CD8-positive, alpha-beta memory T cell (primary cell): ENCODE results near the gene PARD3. TPM values are rescaled to one million over a fixed set of nuclear protein-coding genes. Genes with fewer than 3 reads are reported as not detected.

Experiments used
- CTCF ChIA-PET: fragments of 350-600 bp; sonication (Branson Sonifier 250); formaldehyde crosslinking; loops from one replicate; lab custom pipeline; 2021; ENCODE audit warnings: antibody characterized with exemption; lab: Charles Lee
- POLR2A ChIA-PET: fragments of 350-600 bp; sonication (Branson Sonifier 250); formaldehyde crosslinking; loops from one replicate; lab custom pipeline; 2021; ENCODE audit warnings: antibody characterized with exemption; lab: Charles Lee
- DNase-seq, 5 donors: peaks; one replicate each; pipeline versions ENCODE4 v3.0.0 to v3.0.0-alpha.2; 2020 to 2022; ENCODE audit warnings: mixed read lengths in 1 of 5
- H3K27ac ChIP-seq: one replicate; pipeline ENCODE4 v1.7.0; 2013; ENCODE audit warnings: low read depth, mild to moderate bottlenecking, low read length, moderate library complexity
- H3K27me3 ChIP-seq: 2 replicates; pipeline ENCODE4 v1.7.0; 2013; ENCODE audit warnings: low read length, mild to moderate bottlenecking; ENCODE audit not compliant: insufficient read depth, poor library complexity, severe bottlenecking
- H3K36me3 ChIP-seq: 2 replicates; pipeline ENCODE4 v1.7.0; 2013; ENCODE audit warnings: mild to moderate bottlenecking, low read length, moderate library complexity; ENCODE audit not compliant: insufficient read depth
- H3K4me1 ChIP-seq: 2 replicates; pipeline ENCODE4 v1.7.0; 2013; ENCODE audit warnings: mild to moderate bottlenecking, low read length, moderate library complexity; ENCODE audit not compliant: insufficient read depth
- H3K4me3 ChIP-seq: 2 replicates; pipeline ENCODE4 v1.7.0; 2013; ENCODE audit warnings: mild to moderate bottlenecking, low read length
- H3K9me3 ChIP-seq: 2 replicates; pipeline ENCODE4 v1.7.0; 2013; ENCODE audit warnings: mild to moderate bottlenecking, low read length
- H3K27ac Mint-ChIP-seq, 8 donors: one replicate each; pipeline ENCODE4 v1.8.0; 2020 to 2021; ENCODE audit warnings: mixed read lengths in 8 of 8, mild to moderate bottlenecking in 6 of 8, inconsistent platforms in 3 of 8, moderate library complexity in 3 of 8
- H3K27me3 Mint-ChIP-seq, 2 donors: one replicate each; pipeline ENCODE4 v1.8.0; 2020 to 2021; ENCODE audit warnings: mixed read lengths in 2 of 2, mild to moderate bottlenecking in 1 of 2, moderate library complexity in 1 of 2
- H3K36me3 Mint-ChIP-seq, 3 donors: one replicate each; pipeline ENCODE4 v1.8.0; 2020 to 2021; ENCODE audit warnings: mixed read lengths in 3 of 3, inconsistent platforms in 1 of 3, mild to moderate bottlenecking in 1 of 3
- H3K4me1 Mint-ChIP-seq, 3 donors: one replicate each; pipeline ENCODE4 v1.8.0; 2020 to 2021; ENCODE audit warnings: mixed read lengths in 3 of 3, inconsistent platforms in 1 of 3, mild to moderate bottlenecking in 1 of 3
- H3K4me3 Mint-ChIP-seq, 7 donors: one replicate each; pipeline ENCODE4 v1.8.0; 2020 to 2021; ENCODE audit warnings: mixed read lengths in 7 of 7, mild to moderate bottlenecking in 6 of 7, moderate library complexity in 4 of 7, inconsistent platforms in 2 of 7
- H3K9me3 Mint-ChIP-seq, 5 donors: one replicate each; pipeline ENCODE4 v1.8.0; 2020 to 2022; ENCODE audit warnings: mixed read lengths in 5 of 5, mild to moderate bottlenecking in 3 of 5, moderate library complexity in 2 of 5, inconsistent platforms in 1 of 5
- polyA plus RNA-seq: library from polyadenylated mRNA; unstranded; fragments of 300-500 nt; fragmentation: Illumina TruSeq; gene quantifications from one replicate; pipeline ENCODE4 v1.2.3, GENCODE V29; 2021
- total RNA-seq, 2 experiments: library from RNA; stranded (reverse); gene quantifications; one replicate each; pipeline ENCODE4 v1.2.3, GENCODE V29; 2021

The PARD3 gene
- total and polyA plus RNA-seq, 3 experiments from 2014 or later = 0.27 to 0.46 TPM; not detected in 1

- H3K4me3 Mint-ChIP-seq = no peak overlapping the region
- no peak overlapping the region for H3K4me3 ChIP-seq
- peaks cover 9 to 15% (median 10%) of the 10 kb centered on the region in 3 donors for H3K4me1 Mint-ChIP-seq
- no peaks in the 10 kb centered on the region for H3K36me3 Mint-ChIP-seq
- ChIA-PET CTCF (no interaction called here), POLR2A (no interaction called here)
- no peak overlapping the region for H3K27ac Mint-ChIP-seq
- no peaks in the 10 kb centered on the region for H3K9me3 ChIP-seq
- no peak overlapping the region for H3K27ac ChIP-seq
- H3K4me1 ChIP-seq = no peaks in the 10 kb centered on the region
- H3K27me3 ChIP-seq = peaks cover 11% of the 10 kb centered on the region
- peaks cover 0 to 2% (median 0%) of the 10 kb centered on the region in 5 donors for H3K9me3 Mint-ChIP-seq
- DNase-seq = no peak
- peaks cover 28 to 44% of the 10 kb centered on the region in 2 donors for H3K27me3 Mint-ChIP-seq
- no peaks in the 10 kb centered on the region for H3K36me3 ChIP-seq
Observed at GRCh38 chr10:34817586-34817985, 2.5 kb upstream of the PARD3 start.

- Histone ChIP-seq H3K9me3 (no peaks in the 10 kb centered on the region), H3K4me1 (no peaks in the 10 kb centered on the region), H3K27me3 (peaks cover 11% of the 10 kb centered on the region), H3K4me3 (no peak overlapping the region), H3K27ac (no peak overlapping the region), H3K36me3 (no peaks in the 10 kb centered on the region)
- Mint-ChIP-seq H3K27ac (no peak overlapping the region), H3K4me1 (peaks cover 9 to 15% (median 10%) of the 10 kb centered on the region in 3 donors), H3K9me3 (peaks cover 0 to 2% (median 0%) of the 10 kb centered on the region in 5 donors), H3K4me3 (peak overlapping the region in 1 of 7 donors; percentile 5), H3K27me3 (peaks cover 28 to 49% of the 10 kb centered on the region in 2 donors), H3K36me3 (no peaks in the 10 kb centered on the region)
- ChIA-PET CTCF (no interaction called here), POLR2A (no interaction called here)
- no peak for DNase-seq
Observed at GRCh38 chr10:34817054-34817453, 2.0 kb upstream of the PARD3 start.

GRCh38 chr10:34816501-34817002 lies 1.5 kb upstream of the PARD3 start:
- no peaks in the 10 kb centered on the region for H3K4me1 ChIP-seq
- no peak for DNase-seq
- Mint-ChIP-seq H3K36me3 (no peaks in the 10 kb centered on the region), H3K4me1 (peaks cover 9 to 15% (median 10%) of the 10 kb centered on the region in 3 donors), H3K9me3 (peaks cover 0 to 2% (median 0%) of the 10 kb centered on the region in 5 donors), H3K4me3 (peak overlapping the region in 6 of 7 donors; percentile 5 to 71 (median 28)), H3K27me3 (peaks cover 30 to 54% of the 10 kb centered on the region in 2 donors), H3K27ac (no peak overlapping the region)
- no peak overlapping the region for H3K4me3 ChIP-seq
- H3K36me3 ChIP-seq = no peaks in the 10 kb centered on the region
- POLR2A ChIA-PET = no interaction called here
- CTCF ChIA-PET = no interaction called here
- no peak overlapping the region for H3K27ac ChIP-seq
- H3K27me3 ChIP-seq = peaks cover 11% of the 10 kb centered on the region
- H3K9me3 ChIP-seq = no peaks in the 10 kb centered on the region

GRCh38 chr10:34816085-34816496 lies 995 bp upstream of the PARD3 start:
- Histone ChIP-seq H3K27me3 (peaks cover 11% of the 10 kb centered on the region), H3K4me3 (no peak overlapping the region), H3K36me3 (no peaks in the 10 kb centered on the region), H3K4me1 (no peaks in the 10 kb centered on the region), H3K9me3 (no peaks in the 10 kb centered on the region), H3K27ac (no peak overlapping the region)
- Mint-ChIP-seq H3K4me3 (peak overlapping the region in 6 of 7 donors; percentile 56 to 73 (median 58)), H3K36me3 (no peaks in the 10 kb centered on the region), H3K27ac (no peak overlapping the region), H3K27me3 (peaks cover 31 to 59% of the 10 kb centered on the region in 2 donors), H3K4me1 (peaks cover 9 to 15% (median 10%) of the 10 kb centered on the region in 3 donors), H3K9me3 (peaks cover 0 to 2% (median 0%) of the 10 kb centered on the region in 5 donors)
- no peak for DNase-seq
- POLR2A ChIA-PET = no interaction called here
- CTCF ChIA-PET = no interaction called here

GRCh38 chr10:34814913-34815184 lies 247 bp downstream of the PARD3 start:
- H3K9me3 Mint-ChIP-seq = peaks cover 0 to 2% (median 0%) of the 10 kb centered on the region in 5 donors
- H3K27me3 Mint-ChIP-seq = peaks cover 32 to 65% of the 10 kb centered on the region in 2 donors
- H3K9me3 ChIP-seq = no peaks in the 10 kb centered on the region
- CTCF ChIA-PET = no interaction called here
- H3K36me3 Mint-ChIP-seq = no peaks in the 10 kb centered on the region
- no peak overlapping the region for H3K4me3 ChIP-seq
- no peak overlapping the region for H3K4me3 Mint-ChIP-seq
- no peaks in the 10 kb centered on the region for H3K36me3 ChIP-seq
- H3K27me3 ChIP-seq = peaks cover 11% of the 10 kb centered on the region
- H3K27ac ChIP-seq = no peak overlapping the region
- no peaks in the 10 kb centered on the region for H3K4me1 ChIP-seq
- no peak overlapping the region for H3K27ac Mint-ChIP-seq
- H3K4me1 Mint-ChIP-seq = peaks cover 9 to 15% (median 11%) of the 10 kb centered on the region in 3 donors
- POLR2A ChIA-PET = no interaction called here
- DNase-seq = no peak

- ChIA-PET POLR2A (no interaction called here), CTCF (no interaction called here)
- Mint-ChIP-seq H3K9me3 (peaks cover 0 to 2% (median 0%) of the 10 kb centered on the region in 5 donors), H3K27me3 (peaks cover 33 to 62% of the 10 kb centered on the region in 2 donors), H3K36me3 (no peaks in the 10 kb centered on the region), H3K27ac (no peak overlapping the region), H3K4me3 (peak overlapping the region in 4 of 7 donors; percentile 32 to 87 (median 54)), H3K4me1 (peaks cover 9 to 15% (median 12%) of the 10 kb centered on the region in 3 donors)
- H3K4me3 ChIP-seq = no peak overlapping the region
- H3K4me1 ChIP-seq = no peaks in the 10 kb centered on the region
- DNase-seq = no peak
- peak overlapping the region; percentile 38 for H3K27ac ChIP-seq
- H3K9me3 ChIP-seq = no peaks in the 10 kb centered on the region
- H3K36me3 ChIP-seq = no peaks in the 10 kb centered on the region
- peaks cover 11% of the 10 kb centered on the region for H3K27me3 ChIP-seq
Observed at GRCh38 chr10:34814223-34814912, 728 bp downstream of the PARD3 start.

GRCh38 chr10:34813626-34814222 lies 1.4 kb downstream of the PARD3 start:
- ChIA-PET CTCF (no interaction called here), POLR2A (no interaction called here)
- Histone ChIP-seq H3K9me3 (no peaks in the 10 kb centered on the region), H3K27ac (no peak overlapping the region), H3K4me1 (no peaks in the 10 kb centered on the region), H3K36me3 (no peaks in the 10 kb centered on the region), H3K4me3 (no peak overlapping the region), H3K27me3 (peaks cover 11% of the 10 kb centered on the region)
- no peak overlapping the region for H3K27ac Mint-ChIP-seq
- H3K9me3 Mint-ChIP-seq = peaks cover 0 to 2% (median 0%) of the 10 kb centered on the region in 5 donors
- no peaks in the 10 kb centered on the region for H3K36me3 Mint-ChIP-seq
- H3K27me3 Mint-ChIP-seq = peaks cover 36 to 68% of the 10 kb centered on the region in 2 donors
- no peak for DNase-seq
- H3K4me3 Mint-ChIP-seq = peak overlapping the region in 6 of 7 donors; percentile 32 to 87 (median 54)
- H3K4me1 Mint-ChIP-seq = peaks cover 9 to 15% (median 12%) of the 10 kb centered on the region in 3 donors

- POLR2A ChIA-PET = no interaction called here
- Histone ChIP-seq H3K4me1 (no peaks in the 10 kb centered on the region), H3K36me3 (no peaks in the 10 kb centered on the region), H3K9me3 (no peaks in the 10 kb centered on the region), H3K27ac (no peak overlapping the region), H3K27me3 (peaks cover 11% of the 10 kb centered on the region), H3K4me3 (no peak overlapping the region)
- CTCF ChIA-PET = no interaction called here
- Mint-ChIP-seq H3K27ac (no peak overlapping the region), H3K36me3 (no peaks in the 10 kb centered on the region), H3K9me3 (peaks cover 0 to 2% (median 0%) of the 10 kb centered on the region in 5 donors), H3K4me3 (no peak overlapping the region), H3K27me3 (peaks cover 36 to 67% of the 10 kb centered on the region in 2 donors), H3K4me1 (peaks cover 9 to 15% (median 12%) of the 10 kb centered on the region in 3 donors)
- no peak for DNase-seq
Observed at GRCh38 chr10:34812771-34813170, 2.3 kb downstream of the PARD3 start.
